GM19372 (cell line): ENCODE results near the gene CEP135.
"Not testable (repeated sequence)": the region's sequence is repeated elsewhere in the genome, so short reads cannot be mapped to it uniquely, and the experiment has no call there.

Source experiments
- ATAC-seq: cut with Tn5 transposase; IDR thresholded peaks from one replicate; pipeline ENCODE4 v1.9.1; 2021; ENCODE audit warnings: mild to moderate bottlenecking, low read depth, moderate library complexity; ENCODE audit not compliant: unreplicated experiment

CEP135 gene

DNA sequence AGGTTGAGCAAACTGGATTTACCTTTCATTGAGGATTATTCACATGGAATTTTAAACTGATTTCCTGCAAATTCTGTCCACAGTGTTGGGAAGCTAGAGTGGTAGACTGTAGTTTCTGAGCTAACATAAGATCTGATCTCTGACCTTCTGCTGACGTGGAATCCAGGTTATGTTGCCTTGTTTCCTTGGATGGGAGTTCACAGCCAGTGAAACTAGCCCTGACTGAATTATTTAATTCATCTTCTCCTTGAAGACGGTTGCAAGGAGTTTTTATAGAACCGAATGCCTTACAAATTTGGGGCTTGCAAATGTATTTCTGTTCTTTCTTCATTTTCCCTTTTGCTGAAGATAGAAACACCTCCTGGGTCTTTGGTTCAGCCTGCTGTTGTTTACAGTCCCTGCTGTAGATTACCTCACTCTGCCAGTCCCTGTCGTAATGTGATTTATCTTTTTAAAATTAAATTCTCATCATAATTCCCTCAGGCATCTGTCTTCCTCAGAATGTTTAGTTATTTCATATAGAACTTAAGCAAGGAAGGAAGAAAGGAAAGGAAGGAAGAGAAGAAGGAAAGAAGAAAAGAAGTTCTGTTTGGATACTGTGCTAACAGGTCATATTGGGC, 113.9 kb downstream of the CEP135 start:
- ATAC-seq: no peak

- ATAC-seq: no peak
Observed at GRCh38 chr4:56066493-56066892, 117.7 kb downstream of the CEP135 start.

GRCh38 chr4:56067826-56068225, 119.1 kb downstream of the CEP135 start:
- no peak for ATAC-seq

- not testable (repeated sequence) for ATAC-seq
Observed at GRCh38 chr4:56072730-56073129, 124.0 kb downstream of the CEP135 start.

GRCh38 chr4:56077676-56078075, 128.9 kb downstream of the CEP135 start:
- ATAC-seq: no peak

GRCh38 chr4:56078866-56079265, 130.1 kb downstream of the CEP135 start:
- ATAC-seq: no peak

- ATAC-seq: no peak
Observed at GRCh38 chr4:56080384-56080783, 131.6 kb downstream of the CEP135 start.

- no peak for ATAC-seq
Observed at GRCh38 chr4:56082829-56083228, 134.1 kb downstream of the CEP135 start.
